CD4-positive, alpha-beta T cell treated with Interleukin-15 for 4 hours (primary cell): Measurements from ENCODE around the gene CDC42EP2.
"Not testable (repeated sequence)": the region's sequence is repeated elsewhere in the genome, so short reads cannot be mapped to it uniquely, and the experiment has no call there.

Source experiments
- DNase-seq: peaks from one replicate; pipeline ENCODE4 v3.0.0-alpha.2; 2020; ENCODE audit warnings: low spot score

CDC42EP2 gene

DNA sequence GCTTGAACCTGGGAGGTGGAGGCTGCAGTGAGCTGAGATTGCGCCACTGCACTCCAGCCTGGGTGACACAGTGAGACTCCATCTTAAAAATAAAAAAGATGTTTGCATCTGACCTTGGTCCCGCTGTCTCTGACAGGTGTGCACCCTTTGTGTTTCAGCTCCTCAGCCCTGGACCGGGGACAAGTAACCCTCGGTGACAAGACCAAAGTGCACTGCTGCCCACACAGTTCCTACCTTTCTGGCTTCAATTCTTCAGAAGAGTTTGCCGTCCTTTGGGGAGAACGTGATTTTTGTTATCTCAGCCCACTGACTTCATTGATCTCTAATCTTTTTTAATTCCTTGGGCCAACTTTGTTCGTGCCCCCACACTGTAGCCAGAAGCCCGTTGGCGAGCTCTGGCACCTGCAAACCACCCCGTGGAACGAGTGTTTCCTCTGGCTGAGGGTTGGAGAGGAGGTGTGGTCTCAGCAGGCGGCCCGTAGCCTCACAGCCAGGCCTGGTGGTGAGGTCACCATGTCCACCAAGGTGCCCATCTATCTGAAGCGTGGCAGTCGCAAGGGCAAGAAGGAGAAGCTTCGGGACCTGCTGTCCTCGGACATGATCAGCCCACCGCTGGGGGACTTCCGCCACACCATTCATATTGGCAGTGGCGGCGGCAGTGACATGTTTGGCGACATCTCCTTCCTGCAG lies 5.9 kb downstream of the CDC42EP2 start:
- DNase-seq: no peak

DNA sequence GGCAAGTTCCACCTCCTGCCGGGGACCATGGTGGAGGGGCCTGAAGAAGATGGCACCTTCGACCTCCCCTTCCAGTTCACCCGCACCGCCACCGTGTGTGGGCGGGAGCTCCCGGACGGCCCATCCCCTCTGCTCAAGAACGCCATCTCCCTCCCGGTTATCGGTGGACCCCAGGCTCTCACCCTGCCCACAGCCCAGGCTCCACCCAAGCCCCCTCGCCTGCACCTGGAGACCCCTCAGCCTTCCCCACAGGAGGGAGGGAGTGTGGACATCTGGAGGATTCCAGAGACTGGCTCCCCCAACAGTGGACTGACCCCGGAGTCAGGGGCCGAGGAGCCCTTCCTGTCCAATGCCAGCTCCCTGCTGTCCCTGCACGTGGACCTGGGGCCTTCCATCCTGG lies 6.4 kb downstream of the CDC42EP2 start:
- no peak for DNase-seq

DNA sequence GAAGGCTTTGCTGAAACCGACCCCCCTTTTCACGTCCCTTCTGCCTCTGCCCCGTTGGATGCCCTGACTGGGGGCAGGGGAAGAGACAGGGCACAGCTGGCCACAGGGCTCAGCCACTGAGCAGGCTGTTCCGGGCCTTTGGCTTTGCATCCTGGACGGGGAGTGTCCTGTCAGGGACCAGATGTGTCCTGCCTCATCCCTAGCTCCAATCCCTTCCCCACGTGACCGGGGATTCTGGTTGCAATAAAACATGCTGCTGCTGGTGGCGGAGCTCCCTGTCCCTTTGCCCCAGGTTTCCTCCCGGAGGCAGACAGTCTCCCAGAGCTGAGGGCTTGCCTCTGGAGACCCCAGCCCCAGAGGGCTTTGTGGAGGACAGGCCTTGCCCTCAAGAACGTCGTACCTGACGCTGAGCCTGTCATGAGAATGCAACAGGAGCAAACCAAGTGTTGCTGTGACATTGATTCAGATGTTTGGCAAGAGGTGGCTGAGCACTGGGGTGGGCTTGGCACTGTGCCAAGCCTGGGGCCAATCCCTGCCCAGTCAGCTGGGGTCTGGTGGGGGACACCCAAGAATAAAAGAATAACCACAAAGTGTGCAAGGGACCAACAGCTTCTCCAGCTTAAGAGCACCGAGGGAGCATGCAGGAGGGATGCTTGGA lies 7.3 kb downstream of the CDC42EP2 start:
- DNase-seq: no peak

DNA sequence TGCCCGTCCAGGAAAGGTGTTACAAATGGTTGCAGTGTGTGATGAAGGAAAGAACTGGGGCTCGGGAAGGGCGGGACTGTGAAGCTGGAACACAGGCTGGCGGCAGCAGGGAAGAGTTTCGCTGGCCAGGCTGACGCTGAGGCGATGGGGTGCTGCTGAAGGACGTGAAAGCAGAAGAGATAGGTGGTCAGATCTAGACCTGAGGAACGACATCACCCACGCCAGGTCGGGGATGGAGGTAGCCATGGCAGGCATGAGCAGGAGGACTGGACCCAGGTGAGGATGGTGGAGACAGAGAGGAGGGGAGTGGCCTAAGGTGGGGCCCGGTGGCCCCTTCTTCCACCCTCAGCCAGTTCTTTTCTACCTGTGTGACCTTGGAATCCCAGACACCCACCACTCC lies 9.1 kb downstream of the CDC42EP2 start:
- no peak for DNase-seq

DNA sequence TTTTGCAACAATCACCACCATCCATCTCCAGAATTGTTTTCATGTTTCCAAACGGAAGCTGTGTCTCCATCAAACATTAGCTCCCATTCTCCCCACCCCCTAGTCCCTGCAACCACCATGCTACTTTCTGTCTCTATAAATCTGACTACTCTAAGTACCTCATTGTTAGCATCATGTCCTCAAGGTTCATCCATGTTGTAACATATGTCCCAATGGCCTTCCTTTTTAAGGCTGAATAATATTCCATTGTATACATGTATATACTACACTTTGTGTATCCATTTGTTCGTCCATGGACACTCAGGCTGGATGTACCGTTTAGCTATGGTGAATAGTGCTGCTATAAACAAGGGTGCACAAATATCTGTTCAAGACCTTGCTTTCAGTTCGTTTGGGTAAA lies 10.8 kb downstream of the CDC42EP2 start:
- DNase-seq: no peak

DNA sequence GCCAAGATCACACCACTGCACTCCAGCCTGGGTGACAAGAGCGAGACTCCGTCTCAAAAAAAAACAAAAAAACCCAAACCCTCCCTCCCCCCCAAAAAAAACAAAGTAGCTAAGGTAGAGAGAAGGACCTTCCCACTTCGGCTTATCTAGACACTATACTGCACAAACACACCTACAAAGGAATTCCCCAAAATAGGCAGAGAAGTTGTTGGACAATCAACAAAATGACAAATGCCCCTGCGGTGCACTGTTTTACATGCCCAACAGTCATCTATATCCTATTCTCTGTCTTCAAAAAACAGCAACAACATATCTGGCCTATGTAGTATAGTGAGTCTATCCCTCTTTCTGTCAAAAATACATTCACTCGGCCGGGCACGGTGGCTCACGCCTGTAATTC lies 12.4 kb downstream of the CDC42EP2 start:
- no peak for DNase-seq

DNA sequence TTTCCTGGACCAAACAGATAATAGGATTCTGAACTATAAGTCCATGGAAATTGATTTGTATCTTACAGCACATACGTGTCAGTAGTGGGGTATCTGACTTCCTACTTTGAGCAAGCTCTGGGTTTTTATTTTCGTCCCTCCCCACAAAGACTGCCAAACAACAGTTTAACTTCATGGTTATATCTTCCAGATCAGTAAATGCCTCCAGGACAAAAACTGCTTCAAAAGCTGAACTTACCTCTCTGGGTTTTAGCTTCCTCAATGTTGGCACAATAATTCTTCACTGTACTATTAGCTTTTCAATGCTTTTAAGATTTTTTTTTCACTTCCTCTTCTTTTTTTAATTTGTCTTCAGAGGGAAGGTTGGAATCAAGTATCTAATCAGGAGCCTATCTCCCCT lies 14.8 kb downstream of the CDC42EP2 start:
- no peak for DNase-seq

DNA sequence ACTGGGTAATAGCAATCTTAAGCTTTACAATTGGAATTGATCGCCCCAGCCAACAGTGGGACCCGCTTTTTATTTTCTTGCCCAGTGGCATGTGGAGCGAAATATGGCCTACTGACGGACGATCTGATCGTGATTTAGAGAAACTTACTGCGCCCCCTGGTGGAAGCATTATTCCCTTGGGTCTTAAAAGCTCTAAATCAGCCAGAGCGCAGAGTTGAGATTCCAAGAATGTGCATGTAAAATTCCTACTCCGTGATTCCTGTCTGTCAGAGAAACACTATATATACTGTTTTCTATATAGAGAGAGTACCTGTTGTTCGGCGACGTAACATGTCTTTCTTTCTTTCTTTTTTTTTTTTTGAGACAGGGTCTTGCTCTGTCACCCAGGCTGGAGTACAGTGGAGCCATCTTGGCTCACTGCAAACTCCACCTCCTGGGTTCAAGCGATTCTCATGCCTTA lies 15.3 kb downstream of the CDC42EP2 start:
- DNase-seq: peak; percentile 83

DNA sequence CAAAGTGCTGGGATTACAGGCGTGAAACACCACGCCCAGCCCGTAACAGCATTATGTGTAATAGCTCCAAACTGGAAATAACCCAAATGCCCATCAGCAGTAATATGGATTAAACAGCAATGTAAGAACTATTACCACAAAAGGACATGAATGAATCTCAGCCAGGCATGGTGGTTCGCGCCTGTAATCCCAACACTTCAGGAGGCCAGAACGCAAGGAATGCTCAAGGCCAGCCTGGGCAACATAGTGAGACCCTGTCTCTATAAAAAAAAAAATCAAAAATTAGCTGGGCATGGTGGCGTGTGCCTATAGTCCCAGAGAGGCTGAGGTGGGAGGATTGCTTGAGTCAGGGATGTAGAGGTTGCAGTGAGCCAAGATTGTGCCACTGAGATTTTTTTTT lies 15.9 kb downstream of the CDC42EP2 start:
- DNase-seq: no peak

DNA sequence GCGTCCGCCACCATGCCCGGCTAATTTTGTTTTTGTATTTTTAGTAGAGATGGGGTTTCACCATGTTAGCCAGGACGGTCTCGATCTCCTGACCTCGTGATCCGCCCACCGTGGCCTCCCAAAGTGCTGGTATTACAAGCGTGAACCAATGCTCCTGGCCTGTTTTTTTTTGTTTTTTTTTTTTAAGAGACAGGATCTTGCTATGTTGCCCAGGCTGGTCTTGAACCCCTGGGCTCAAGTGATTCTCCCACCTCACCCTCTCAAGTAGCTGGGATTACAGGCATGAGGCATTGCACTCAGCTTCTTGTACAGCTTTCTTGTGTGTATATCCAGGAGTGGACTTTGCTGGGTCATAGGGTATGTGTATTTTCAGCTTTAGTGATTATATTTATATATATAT lies 17.9 kb downstream of the CDC42EP2 start:
- not testable (repeated sequence) for DNase-seq

DNA sequence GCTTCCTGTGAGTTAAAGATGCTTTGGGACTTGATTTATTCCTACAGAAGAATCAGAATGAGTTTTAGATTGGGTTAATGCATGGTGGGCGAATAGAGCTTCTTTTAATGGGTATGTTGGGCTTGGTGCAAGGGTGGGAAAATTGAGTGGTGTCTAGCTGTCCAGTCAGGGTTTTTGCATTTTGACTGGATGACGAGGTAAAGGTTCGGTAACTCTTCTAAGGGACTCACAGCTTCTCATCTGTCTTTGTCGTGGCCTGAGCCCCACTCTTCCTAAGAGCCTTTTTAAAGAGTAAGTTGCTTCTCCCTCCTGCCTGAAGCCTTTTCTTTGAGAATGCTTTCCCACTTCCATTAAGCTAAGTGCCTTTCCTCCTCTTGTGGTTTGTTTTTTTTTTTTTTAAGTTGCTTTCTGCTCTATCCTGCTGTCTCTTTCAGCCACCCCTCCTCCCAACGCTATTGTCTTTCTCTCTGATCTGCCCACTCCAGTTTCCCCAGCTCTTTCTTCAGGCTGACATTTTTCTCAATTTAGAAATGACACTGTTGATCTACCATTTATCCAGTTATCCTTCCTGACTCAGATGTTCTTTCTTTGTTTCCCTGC lies 20.1 kb downstream of the CDC42EP2 start:
- no peak for DNase-seq

DNA sequence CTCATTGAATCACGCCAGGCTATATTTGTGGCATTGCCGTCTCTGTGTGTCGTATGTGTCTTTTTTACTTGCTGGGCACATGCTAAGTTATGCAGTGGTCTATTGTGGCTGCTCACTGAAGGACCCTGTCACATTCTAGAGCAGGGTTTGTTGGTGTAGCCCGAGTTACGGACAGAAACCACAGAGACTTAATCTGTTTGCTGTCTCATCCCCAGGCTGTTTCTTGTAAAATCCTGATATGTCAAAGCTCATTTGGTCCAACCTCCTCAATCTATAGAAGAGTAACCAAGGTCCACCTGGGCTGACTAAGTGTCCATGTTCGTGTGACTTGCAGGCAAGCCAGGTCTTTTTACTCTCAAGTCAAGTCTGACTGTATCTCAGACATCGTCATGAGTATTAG lies 24.0 kb downstream of the CDC42EP2 start:
- no peak for DNase-seq

DNA sequence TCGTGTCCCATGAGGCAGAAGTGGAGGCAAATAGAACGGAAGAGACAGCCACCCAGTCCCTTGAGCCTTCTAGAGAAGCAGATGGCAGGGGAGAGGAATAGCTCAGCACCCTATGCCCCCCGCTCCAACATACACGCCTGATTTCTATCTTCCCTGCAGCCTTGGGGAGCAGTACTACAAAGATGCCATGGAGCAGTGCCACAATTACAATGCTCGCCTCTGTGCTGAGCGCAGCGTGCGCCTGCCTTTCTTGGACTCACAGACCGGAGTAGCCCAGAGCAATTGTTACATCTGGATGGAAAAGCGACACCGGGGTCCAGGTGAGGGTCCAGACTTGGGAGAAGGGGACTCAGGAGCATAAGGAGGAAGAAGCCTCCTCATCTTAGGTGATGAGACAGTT lies 25.6 kb downstream of the CDC42EP2 start:
- DNase-seq: no peak

DNA sequence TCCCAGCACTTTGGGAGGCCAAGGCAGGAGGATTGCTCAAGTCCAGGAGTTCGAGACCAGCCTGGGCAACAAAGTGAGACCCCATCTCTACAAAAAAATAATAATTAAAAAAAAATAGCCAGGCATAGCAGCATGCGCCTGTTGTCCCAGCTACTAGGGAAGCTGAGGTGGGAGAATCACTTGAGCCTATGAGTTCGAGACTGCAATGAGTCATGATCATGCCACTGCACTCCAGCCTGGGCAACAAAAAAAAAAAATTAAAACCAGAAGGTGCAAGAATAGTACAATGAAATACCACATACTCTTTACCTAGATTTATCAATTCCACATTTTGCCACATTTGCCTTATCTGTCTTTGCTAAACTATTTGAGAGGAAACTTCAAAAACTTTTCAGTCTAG lies 27.2 kb downstream of the CDC42EP2 start:
- no peak for DNase-seq

DNA sequence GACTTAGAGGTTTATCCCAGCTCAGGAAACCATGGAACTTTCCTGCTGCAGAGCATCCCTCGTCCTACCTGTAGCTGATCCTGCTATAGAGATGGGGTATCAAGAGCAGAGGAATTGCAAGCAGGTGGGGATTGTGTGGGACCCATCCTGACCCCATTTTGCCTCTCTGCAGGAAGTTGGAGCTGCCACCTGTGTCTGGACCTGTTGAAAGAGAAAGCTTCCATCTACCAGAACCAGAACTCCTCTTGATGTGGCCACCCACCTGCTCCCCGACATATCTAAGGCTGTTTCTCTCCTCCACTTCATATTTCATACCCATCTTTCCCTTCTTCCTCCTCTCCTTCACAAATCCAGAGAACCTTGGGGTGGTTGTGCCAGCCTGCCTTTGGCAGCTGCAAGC lies 36.8 kb downstream of the CDC42EP2 start:
- no peak for DNase-seq

DNA sequence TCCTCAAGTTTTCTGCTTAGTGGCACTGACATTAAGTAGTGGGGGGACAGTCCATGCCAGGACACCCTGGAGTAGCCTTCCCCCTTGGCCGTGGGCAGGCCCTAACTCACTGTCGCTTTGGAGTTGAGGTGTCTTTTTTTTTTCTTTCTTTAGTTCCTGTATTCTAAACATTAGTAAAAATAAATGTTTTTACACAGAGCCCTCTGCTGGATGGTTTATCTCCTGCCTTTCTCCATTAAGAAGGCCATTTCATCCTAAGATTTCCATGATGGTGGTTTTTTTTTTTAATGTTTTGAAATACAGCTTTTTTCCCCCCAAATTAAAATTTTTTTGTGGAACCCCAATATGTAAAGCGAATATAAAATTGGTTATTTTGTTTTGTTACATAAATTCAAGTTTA lies 38.1 kb downstream of the CDC42EP2 start:
- no peak for DNase-seq

DNA sequence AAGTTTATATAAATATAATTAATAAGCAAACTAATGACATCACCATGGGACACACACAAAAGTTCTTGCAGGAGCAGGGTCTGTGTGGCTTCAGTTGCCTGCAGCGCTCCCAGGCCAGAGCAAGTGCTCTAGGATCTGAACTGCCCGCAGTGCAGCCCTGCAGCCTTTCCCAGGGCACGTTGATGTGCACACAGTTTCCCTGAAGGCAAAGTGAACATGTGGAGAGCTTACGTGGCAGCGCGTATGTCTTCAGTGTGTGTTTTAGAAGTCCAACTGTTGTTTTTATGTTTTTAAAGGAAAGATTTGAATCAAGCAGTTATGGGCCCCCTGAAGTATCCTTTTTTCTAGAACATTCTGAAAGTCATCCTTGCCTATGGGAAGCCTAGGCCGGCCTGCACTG lies 38.7 kb downstream of the CDC42EP2 start:
- DNase-seq: no peak

DNA sequence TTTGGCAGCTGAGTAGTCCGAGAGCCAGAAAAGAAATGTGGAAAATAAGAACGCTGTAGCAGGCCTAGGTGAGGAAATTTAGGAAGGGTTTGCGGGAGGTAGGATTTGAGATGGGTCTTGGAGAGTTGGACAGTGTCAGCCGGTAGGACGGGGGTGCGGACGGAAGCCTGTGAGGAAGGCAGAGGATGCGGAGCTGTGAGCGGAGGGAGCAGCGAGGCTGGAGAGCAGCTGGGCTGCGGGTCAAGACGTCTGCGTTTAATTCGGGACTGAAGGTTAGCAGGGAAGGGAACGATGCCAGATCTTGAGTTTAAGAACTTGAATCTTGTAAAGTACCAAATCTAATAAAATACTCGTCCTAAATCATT lies 39.2 kb downstream of the CDC42EP2 start:
- no peak for DNase-seq

DNA sequence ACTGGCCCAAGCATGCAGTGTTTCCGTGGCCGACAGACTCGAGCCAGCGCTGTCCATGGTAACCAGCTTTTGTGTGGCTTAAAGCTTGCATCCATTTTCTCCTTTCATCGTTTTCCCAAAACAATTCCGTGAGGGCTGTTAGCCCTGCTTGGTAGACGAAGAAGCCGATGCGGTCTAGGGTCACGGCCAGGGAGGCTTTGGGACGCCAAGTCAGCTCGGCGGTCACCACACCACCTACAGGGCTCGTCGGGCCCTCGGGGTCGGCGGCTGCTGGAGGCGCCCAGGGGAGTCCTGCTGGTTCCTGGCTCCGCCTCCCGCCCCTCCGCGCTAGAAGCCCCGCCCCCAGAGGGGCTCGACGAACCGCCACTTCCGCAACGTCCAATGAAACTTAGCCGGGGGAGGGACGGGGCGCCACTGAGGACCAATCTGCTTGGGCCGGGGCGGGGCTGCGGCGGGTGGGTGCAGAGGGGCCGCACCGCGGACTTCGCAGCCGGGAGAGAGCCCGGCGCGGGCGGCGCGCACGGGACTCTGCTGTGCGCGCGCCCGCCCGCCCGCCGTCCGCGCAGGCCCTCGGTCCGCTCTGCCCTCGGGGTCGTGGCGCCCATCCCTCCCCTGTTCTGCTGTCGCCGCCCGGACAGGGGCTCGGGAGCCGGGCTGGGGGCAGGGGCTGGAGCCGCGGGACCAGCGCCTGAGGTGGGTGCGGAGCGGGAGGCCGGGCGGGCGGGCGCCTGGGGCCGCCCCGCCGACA lies 39.8 kb downstream of the CDC42EP2 start, which contains the start of gene TIGD3:
TSS of gene TIGD3 (plus strand) at position 487 of the 748 bp plus-strand sequence. CDS start 1,058 bp downstream, outside the sequence.
- DNase-seq: peak; percentile 96

DNA sequence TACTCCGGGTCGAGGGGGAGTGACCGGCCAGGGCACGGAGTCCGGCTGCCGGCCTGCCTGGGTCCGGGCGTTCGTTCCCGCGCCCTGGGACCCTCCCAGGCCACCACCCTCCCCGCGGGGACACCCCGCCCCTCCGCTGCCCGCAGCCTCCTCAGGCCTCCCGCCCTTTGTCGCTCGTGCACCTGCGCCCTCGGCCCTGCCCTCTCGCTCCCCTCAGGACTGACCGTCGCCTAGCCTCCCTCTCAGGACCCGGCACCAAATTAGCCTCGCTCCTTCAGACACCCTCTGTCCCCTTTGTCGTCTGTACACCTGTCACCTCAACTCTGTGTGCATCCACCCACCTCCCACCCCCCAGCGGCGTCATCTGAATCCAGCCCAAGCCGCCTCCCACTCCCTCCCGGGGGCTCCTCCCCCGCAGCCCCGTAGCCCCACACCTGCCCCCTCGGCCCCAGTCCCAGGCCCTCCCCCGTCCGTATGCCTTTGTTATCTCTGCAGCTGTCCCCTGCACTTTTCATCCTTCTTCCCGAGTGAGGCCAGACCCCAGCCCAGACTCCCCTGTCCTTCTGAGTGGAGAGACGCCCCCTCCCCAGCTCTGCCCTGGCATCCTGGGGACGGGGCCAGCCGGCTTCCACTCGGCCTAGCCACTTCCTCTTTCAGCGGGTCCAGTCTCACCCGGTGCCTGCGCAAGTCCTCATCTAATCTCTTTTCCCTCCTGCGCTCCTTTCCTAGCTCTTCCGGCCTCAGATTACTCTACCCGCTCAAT lies 40.5 kb downstream of the CDC42EP2 start:
- peak; percentile 39 for DNase-seq

DNA sequence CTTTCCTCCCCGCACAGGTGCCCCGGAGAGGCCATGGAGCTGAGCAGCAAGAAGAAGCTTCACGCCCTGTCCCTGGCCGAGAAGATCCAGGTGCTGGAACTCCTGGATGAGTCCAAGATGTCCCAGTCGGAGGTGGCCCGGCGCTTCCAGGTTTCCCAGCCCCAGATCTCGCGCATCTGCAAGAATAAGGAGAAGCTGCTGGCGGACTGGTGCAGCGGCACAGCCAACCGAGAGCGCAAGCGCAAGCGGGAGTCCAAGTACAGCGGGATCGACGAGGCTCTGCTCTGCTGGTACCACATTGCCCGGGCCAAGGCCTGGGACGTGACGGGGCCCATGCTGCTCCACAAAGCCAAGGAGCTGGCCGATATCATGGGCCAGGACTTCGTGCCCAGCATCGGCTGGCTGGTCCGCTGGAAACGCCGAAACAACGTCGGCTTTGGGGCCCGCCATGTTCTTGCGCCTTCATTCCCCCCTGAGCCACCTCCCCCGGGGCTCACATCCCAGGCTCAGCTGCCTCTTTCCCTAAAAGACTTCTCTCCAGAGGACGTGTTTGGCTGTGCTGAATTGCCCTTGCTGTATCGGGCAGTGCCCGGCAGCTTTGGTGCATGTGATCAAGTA lies 41.2 kb downstream of the CDC42EP2 start:
- no peak for DNase-seq
